ENCODE results near the gene DAP.

DNA sequence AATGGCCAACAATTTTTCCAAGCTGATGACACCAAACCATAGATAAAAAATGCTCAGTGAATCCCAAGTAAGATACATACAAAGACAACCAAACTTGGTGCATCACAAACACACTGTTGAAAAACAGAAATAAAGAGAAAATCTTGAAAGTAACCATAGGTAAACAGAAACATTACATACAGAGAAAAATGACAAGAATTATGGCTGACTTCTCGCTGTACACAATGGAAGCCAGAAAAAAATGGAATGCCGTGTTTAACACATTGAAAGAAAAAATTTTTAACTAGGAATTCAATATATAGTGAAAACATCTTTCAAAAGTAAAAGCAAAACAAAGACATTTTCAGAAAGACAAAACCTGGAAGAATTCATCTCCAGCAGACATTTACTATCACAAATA lies 20.6 kb downstream of the DAP start:
- TF ChIP-seq CTCF (IDR thresholded peaks at IDR 0.05) = no peak
- TF ChIP-seq POLR2A (IDR thresholded peaks at IDR 0.05) = no peak

Measured in Peyer's patch (tissue), 4 donors.